Measurements from ENCODE around the gene CERK. TPM values are rescaled to one million over a fixed set of nuclear protein-coding genes. Genes with fewer than 3 reads are reported as not detected.

Gene CERK
- total RNA-seq, 4 donors from 2014 or later = 19.2 to 46.2 (median 36.6) TPM

DNA sequence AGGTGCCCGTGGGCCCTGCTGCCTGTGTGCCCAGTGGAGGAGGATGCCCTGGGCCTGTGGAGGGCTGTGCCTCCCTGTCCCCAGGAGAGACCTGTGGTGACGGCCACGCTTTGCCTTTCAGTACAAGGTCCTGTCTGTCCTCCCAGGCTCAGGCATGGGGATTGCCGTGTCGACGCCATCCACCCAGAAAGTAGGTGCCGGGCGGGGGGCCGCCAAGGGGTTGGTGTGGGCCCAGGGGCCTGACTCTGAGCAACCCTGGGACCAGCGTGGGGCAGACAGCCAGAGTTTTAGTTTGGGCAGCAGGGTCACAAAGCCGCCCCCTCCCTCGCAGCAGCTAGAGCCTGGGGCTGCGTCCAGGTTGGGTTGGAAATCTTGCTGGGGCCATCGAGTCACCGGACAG is 61.6 kb downstream of the CERK start:
- no peak for DNase-seq (ENCODE audit: low spot score in 2 of 2)
- H3K27me3 ChIP-seq = no peaks in the 10 kb centered on the region
- no peak for TF ChIP-seq EP300 (IDR thresholded peaks at IDR 0.05)
- TF ChIP-seq, protein P1, sequence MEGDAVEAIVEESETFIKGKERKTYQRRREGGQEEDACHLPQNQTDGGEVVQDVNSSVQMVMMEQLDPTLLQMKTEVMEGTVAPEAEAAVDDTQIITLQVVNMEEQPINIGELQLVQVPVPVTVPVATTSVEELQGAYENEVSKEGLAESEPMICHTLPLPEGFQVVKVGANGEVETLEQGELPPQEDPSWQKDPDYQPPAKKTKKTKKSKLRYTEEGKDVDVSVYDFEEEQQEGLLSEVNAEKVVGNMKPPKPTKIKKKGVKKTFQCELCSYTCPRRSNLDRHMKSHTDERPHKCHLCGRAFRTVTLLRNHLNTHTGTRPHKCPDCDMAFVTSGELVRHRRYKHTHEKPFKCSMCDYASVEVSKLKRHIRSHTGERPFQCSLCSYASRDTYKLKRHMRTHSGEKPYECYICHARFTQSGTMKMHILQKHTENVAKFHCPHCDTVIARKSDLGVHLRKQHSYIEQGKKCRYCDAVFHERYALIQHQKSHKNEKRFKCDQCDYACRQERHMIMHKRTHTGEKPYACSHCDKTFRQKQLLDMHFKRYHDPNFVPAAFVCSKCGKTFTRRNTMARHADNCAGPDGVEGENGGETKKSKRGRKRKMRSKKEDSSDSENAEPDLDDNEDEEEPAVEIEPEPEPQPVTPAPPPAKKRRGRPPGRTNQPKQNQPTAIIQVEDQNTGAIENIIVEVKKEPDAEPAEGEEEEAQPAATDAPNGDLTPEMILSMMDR (IDR thresholded peaks at IDR 0.05) = no peak
- TF ChIP-seq POLR2AphosphoS5 (IDR thresholded peaks at IDR 0.05) = no peak
- TF ChIP-seq POLR2A (IDR thresholded peaks at IDR 0.05) = no peak
- WGBS = 94% methylated on average over 9 of the region's 15 CpGs
- peaks cover 49% of the 10 kb centered on the region for H3K36me3 ChIP-seq
- no peak overlapping the region for H3K4me3 ChIP-seq
- peaks cover 25% of the 10 kb centered on the region for H3K4me1 ChIP-seq
- no peaks in the 10 kb centered on the region for H3K9me3 ChIP-seq
- no peak overlapping the region for H3K27ac ChIP-seq

DNA sequence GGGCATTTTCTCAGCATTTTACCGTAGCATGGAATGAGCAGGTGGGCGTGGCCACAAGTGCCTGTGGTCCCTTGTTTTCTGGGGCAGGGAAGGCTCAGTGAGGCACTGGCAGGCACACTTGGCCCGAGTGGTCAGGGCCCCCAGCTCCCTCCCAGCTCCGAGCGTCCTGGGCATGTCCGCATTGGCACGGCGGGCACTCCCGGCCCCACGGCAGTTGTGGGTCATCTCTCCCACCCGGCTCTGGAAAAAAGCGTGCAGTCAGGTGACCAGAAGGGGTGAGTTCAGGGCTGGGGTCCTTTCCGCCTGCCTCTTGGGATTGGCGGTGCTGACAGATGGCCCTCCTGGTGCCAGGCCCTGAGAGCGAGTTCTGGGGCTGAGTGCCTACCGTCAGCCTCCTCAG is 62.1 kb downstream of the CERK start:
- Histone ChIP-seq H3K36me3 (peaks cover 53% of the 10 kb centered on the region), H3K27me3 (no peaks in the 10 kb centered on the region), H3K27ac (no peak overlapping the region), H3K4me1 (peaks cover 25% of the 10 kb centered on the region), H3K9me3 (no peaks in the 10 kb centered on the region), H3K4me3 (no peak overlapping the region)
- WGBS = 90% methylated on average over 14 of the region's 16 CpGs
- no peak for TF ChIP-seq POLR2AphosphoS5 (IDR thresholded peaks at IDR 0.05)
- TF ChIP-seq EP300 (IDR thresholded peaks at IDR 0.05) = no peak
- TF ChIP-seq, protein P1 (IDR thresholded peaks at IDR 0.05) = no peak
- no peak for TF ChIP-seq POLR2A (IDR thresholded peaks at IDR 0.05)
- no peak for DNase-seq (ENCODE audit: low spot score in 2 of 2)

GRCh38 chr22:46675479-46675878 is 62.6 kb downstream of the CERK start:
- TF ChIP-seq EP300 (IDR thresholded peaks at IDR 0.05) (no peak), POLR2A (IDR thresholded peaks at IDR 0.05) (no peak), POLR2AphosphoS5 (IDR thresholded peaks at IDR 0.05) (no peak)
- TF ChIP-seq, protein P1 (IDR thresholded peaks at IDR 0.05) = no peak
- 93% methylated on average over 12 of the region's 13 CpGs for WGBS
- H3K36me3 ChIP-seq = peaks cover 58% of the 10 kb centered on the region
- no peaks in the 10 kb centered on the region for H3K27me3 ChIP-seq
- no peak for DNase-seq (ENCODE audit: low spot score in 2 of 2)
- no peaks in the 10 kb centered on the region for H3K9me3 ChIP-seq
- no peak overlapping the region for H3K4me3 ChIP-seq
- H3K4me1 ChIP-seq = peaks cover 25% of the 10 kb centered on the region
- no peak overlapping the region for H3K27ac ChIP-seq

DNA sequence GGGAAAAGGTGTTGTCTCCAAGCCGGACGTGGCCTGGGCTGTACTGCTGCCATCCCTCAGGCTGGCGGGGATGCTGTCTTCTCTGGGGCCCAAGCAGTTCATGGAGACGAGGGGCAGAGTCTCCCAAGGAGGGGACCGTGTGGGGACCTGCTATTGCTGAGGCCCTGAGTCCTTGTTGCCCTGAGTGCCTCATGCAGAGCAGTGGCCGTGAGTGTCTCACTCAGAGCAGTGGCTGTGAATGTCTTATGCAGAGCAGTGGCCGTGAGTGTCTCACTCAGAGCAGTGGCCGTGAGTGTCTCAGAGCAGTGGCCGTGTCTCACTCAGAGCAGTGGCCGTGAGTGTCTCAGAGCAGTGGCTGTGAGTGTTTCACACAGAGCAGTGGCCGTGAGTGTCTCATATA is 63.1 kb downstream of the CERK start:
- no peak overlapping the region for H3K4me3 ChIP-seq
- WGBS = 90% methylated on average over 3 of the region's 11 CpGs
- TF ChIP-seq EP300 (IDR thresholded peaks at IDR 0.05) = no peak
- TF ChIP-seq, protein P1 (IDR thresholded peaks at IDR 0.05) = no peak
- no peak for TF ChIP-seq POLR2AphosphoS5 (IDR thresholded peaks at IDR 0.05)
- no peak for TF ChIP-seq POLR2A (IDR thresholded peaks at IDR 0.05)
- peaks cover 64% of the 10 kb centered on the region for H3K36me3 ChIP-seq
- no peaks in the 10 kb centered on the region for H3K9me3 ChIP-seq
- no peak overlapping the region for H3K27ac ChIP-seq
- peaks cover 25% of the 10 kb centered on the region for H3K4me1 ChIP-seq
- no peaks in the 10 kb centered on the region for H3K27me3 ChIP-seq
- DNase-seq (ENCODE audit: low spot score in 2 of 2) = no peak

DNA sequence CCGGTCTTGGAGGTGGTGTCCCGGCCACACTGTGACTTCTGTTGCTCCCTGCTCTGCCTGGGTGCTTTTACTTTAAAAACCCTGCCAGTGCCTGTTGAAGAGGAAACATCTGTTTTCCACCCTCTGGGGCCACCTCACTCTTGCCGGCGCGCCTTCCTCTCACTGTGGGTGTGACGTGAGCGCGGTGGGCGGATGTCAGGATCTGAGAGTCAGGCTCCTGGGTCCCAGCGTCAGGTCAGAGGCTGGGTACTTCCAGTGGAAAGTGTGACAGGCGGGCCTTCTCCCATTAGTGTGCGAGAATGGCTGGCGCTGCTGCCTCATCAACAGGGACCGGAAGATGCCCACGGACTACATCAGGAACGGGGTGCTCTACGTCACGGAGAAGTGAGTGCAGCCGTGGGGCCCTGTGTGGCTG is 63.7 kb downstream of the CERK start:
- Histone ChIP-seq H3K4me1 (peaks cover 22% of the 10 kb centered on the region), H3K27me3 (no peaks in the 10 kb centered on the region), H3K9me3 (no peaks in the 10 kb centered on the region), H3K4me3 (no peak overlapping the region), H3K27ac (no peak overlapping the region), H3K36me3 (peaks cover 67% of the 10 kb centered on the region)
- no peak for TF ChIP-seq POLR2A (IDR thresholded peaks at IDR 0.05)
- no peak for TF ChIP-seq EP300 (IDR thresholded peaks at IDR 0.05)
- no peak for TF ChIP-seq POLR2AphosphoS5 (IDR thresholded peaks at IDR 0.05)
- TF ChIP-seq, protein P1 (IDR thresholded peaks at IDR 0.05) = no peak
- DNase-seq (ENCODE audit: low spot score in 2 of 2) = peak in 1 of 2 donors; percentile 85
- 53% methylated on average over 9 of the region's 19 CpGs for whole genome bisulfite sequencing

All from suprapubic skin (tissue), 4 donors.